EL (cell line): ENCODE data around the gene PTPN20.
"Not testable (repeated sequence)": the region's sequence is repeated elsewhere in the genome, so short reads cannot be mapped to it uniquely, and the experiment has no call there.

Experiments used
- DNase-seq: peaks from one replicate; pipeline ENCODE4 v3.0.0-alpha.2; 2016

The PTPN20 gene

GRCh38 chr10:46911144-46911876 lies at the start of gene PTPN20:
Gene PTPN20 (plus strand): TSS chr10:46911428. CDS start chr10:46932500, 21,072 bp downstream.
- DNase-seq = not testable (repeated sequence)

- not testable (repeated sequence) for DNase-seq
Measured at GRCh38 chr10:46869716-46870115, 41.5 kb upstream of the PTPN20 start.

- not testable (repeated sequence) for DNase-seq
Measured at GRCh38 chr10:46871583-46871982, 39.6 kb upstream of the PTPN20 start.

GRCh38 chr10:46875304-46875703 lies 35.9 kb upstream of the PTPN20 start:
- DNase-seq = not testable (repeated sequence)

GRCh38 chr10:46876773-46877172 lies 34.5 kb upstream of the PTPN20 start:
- DNase-seq = not testable (repeated sequence)

- DNase-seq = not testable (repeated sequence)
Measured at GRCh38 chr10:46878761-46879160, 32.5 kb upstream of the PTPN20 start.

- DNase-seq = not testable (repeated sequence)
Measured at GRCh38 chr10:46890813-46891611, 20.2 kb upstream of the PTPN20 start.

- not testable (repeated sequence) for DNase-seq
Measured at GRCh38 chr10:46896762-46897692, 14.2 kb upstream of the PTPN20 start.

GRCh38 chr10:46901247-46901646 lies 10.0 kb upstream of the PTPN20 start:
- not testable (repeated sequence) for DNase-seq

- not testable (repeated sequence) for DNase-seq
Measured at GRCh38 chr10:46903874-46904273, 7.4 kb upstream of the PTPN20 start.

- not testable (repeated sequence) for DNase-seq
Measured at GRCh38 chr10:46906359-46906758, 4.9 kb upstream of the PTPN20 start.

- not testable (repeated sequence) for DNase-seq
Measured at GRCh38 chr10:46907185-46908117, 3.8 kb upstream of the PTPN20 start.

- DNase-seq = not testable (repeated sequence)
Measured at GRCh38 chr10:46922498-46922897, 11.3 kb downstream of the PTPN20 start.

GRCh38 chr10:46925156-46925555 lies 13.9 kb downstream of the PTPN20 start:
- DNase-seq = not testable (repeated sequence)

- not testable (repeated sequence) for DNase-seq
Measured at GRCh38 chr10:46925853-46926252, 14.6 kb downstream of the PTPN20 start.

- DNase-seq = not testable (repeated sequence)
Measured at GRCh38 chr10:46928810-46929209, 17.6 kb downstream of the PTPN20 start.

GRCh38 chr10:46932383-46932782 lies 21.2 kb downstream of the PTPN20 start:
- DNase-seq = not testable (repeated sequence)

GRCh38 chr10:46941091-46941490 lies 29.9 kb downstream of the PTPN20 start:
- not testable (repeated sequence) for DNase-seq

GRCh38 chr10:46948687-46949518 lies 37.7 kb downstream of the PTPN20 start:
- not testable (repeated sequence) for DNase-seq

- not testable (repeated sequence) for DNase-seq
Measured at GRCh38 chr10:46952540-46952939, 41.3 kb downstream of the PTPN20 start.
